ENCODE measurements around the gene GPSM1. TPM values are rescaled to one million over a fixed set of nuclear protein-coding genes. Genes with fewer than 3 reads are reported as not detected.

GPSM1 gene
- total RNA-seq, 1 experiment from 2014 or later: 14.2 TPM

GRCh38 chr9:136395345-136396218 lies 68.2 kb downstream of the GPSM1 start (continued):
- TF ChIP-seq, protein P1, sequence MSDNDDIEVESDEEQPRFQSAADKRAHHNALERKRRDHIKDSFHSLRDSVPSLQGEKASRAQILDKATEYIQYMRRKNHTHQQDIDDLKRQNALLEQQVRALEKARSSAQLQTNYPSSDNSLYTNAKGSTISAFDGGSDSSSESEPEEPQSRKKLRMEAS (CRISPR knock-in tag; IDR thresholded peaks at IDR 0.05): no peak
- TF ChIP-seq ATF3 (CRISPR knock-in tag; conservative IDR thresholded peaks at IDR 0.05) (no peak), OVOL2 (CRISPR knock-in tag; IDR thresholded peaks at IDR 0.05; ENCODE audit: borderline replicate concordance) (no peak), MLX (CRISPR knock-in tag; IDR thresholded peaks at IDR 0.05) (no peak), TCF7 (CRISPR knock-in tag; IDR thresholded peaks at IDR 0.05; ENCODE audit: low read depth) (no peak)

DNA sequence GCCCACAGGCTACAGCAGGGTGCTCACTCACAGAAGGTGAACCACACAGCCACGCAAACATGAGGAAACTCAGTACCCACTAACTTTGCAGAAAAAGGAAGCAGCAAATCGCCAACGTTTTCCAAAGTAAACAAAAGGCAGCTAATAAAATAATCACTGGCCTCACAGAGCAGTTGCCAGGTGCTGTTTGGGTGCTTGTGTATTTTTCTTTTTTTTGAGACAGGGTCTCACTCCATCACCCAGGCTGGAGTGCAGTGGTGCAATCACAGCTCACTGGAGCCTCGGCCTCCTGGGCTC lies 68.8 kb downstream of the GPSM1 start:
- Mint-ChIP-seq H3K4me3 (no peak overlapping the region), H3K4me1 (peaks cover 9% of the 10 kb centered on the region), H3K27me3 (ENCODE audit: low read depth) (no peaks in the 10 kb centered on the region), H3K36me3 (peaks cover 36% of the 10 kb centered on the region), H3K9me3 (no peaks in the 10 kb centered on the region), H3K27ac (no peak overlapping the region)
- CTCF ChIA-PET: interaction anchor here (2.0 kb wide), 1 partner anchor 57 kb away, joined by 5 read pairs; no protein-coding TSS in a partner anchor
- ATAC-seq (no peak), DNase-seq (ENCODE audit: low spot score) (no peak)
- TF ChIP-seq, protein P2, sequence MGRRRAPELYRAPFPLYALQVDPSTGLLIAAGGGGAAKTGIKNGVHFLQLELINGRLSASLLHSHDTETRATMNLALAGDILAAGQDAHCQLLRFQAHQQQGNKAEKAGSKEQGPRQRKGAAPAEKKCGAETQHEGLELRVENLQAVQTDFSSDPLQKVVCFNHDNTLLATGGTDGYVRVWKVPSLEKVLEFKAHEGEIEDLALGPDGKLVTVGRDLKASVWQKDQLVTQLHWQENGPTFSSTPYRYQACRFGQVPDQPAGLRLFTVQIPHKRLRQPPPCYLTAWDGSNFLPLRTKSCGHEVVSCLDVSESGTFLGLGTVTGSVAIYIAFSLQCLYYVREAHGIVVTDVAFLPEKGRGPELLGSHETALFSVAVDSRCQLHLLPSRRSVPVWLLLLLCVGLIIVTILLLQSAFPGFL (CRISPR knock-in tag; IDR thresholded peaks at IDR 0.05; ENCODE audit: borderline replicate concordance): no peak
- no peak for TF ChIP-seq TCF7 (CRISPR knock-in tag; IDR thresholded peaks at IDR 0.05; ENCODE audit: low read depth)
- TF ChIP-seq NR2C2 (CRISPR knock-in tag; IDR thresholded peaks at IDR 0.05): no peak
- TF ChIP-seq, protein P3, sequence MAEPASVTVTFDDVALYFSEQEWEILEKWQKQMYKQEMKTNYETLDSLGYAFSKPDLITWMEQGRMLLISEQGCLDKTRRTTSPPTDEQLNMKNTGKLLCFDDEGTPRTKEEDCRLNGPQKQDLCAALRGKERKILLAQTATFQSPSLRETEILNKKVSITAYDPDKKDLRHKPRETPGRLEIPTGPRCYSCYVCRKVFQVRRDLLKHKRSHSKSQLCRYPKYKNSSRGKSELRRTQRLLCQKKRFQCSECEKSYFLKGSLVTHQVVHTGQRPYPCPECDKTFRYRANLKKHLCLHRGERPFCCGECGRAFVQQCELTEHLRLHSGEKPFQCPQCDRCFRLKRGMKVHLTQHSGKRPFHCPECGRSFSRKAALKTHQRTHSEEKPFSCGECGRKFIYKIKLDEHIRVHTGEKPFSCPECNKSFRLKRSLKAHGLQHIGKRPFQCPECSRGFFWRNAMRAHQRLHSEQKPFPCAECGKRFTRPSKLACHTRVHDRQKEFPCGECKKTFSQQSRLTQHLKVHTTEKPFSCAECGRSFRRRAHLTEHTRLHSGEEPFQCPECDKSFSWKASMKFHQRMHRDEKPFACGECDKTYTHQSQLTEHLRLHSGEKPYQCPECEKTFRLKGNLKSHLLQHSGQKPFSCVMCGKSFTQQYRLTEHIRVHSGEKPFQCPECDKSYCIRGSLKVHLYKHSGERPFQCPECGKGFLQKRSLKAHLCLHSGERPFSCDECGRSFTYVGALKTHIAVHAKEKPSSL (CRISPR knock-in tag; conservative IDR thresholded peaks at IDR 0.05): no peak
- TF ChIP-seq, protein P4, sequence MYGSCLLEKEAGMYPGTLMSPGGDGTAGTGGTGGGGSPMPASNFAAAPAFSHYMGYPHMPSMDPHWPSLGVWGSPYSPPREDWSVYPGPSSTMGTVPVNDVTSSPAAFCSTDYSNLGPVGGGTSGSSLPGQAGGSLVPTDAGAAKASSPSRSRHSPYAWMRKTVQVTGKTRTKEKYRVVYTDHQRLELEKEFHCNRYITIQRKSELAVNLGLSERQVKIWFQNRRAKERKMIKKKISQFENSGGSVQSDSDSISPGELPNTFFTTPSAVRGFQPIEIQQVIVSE (CRISPR knock-in tag; IDR thresholded peaks at IDR 0.05; ENCODE audit: borderline replicate concordance): no peak
- POLR2A ChIA-PET: no interaction called here

DNA sequence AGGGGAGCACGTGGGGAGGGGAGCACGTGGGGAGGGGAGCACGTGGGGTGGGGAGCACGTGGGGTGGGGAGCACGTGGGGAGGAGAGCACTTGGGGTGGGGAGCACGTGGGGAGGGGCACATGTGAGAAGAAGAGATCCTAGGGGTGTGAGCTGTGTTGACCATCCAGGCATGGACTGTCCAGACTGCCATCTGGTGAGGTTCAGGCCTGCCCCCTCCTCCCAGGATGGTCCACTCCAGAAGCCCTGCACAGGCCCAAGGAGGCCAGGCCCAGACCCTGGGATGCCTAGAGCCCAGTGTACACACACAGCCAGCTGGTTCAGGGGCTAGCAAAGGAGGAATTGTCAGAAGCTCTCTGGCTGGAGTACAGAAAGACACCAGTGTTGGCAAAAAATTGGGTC lies 70.3 kb downstream of the GPSM1 start:
- ATAC-seq: no peak
- peaks cover 35% of the 10 kb centered on the region for H3K36me3 Mint-ChIP-seq
- TF ChIP-seq RORB (CRISPR knock-in tag; IDR thresholded peaks at IDR 0.05): no peak
- no peak for TF ChIP-seq NFATC4 (CRISPR knock-in tag; IDR thresholded peaks at IDR 0.05)
- no peak for TF ChIP-seq ZBTB43 (CRISPR knock-in tag; IDR thresholded peaks at IDR 0.05)
- no peak for TF ChIP-seq PRRX2 (CRISPR knock-in tag; IDR thresholded peaks at IDR 0.05)
- TF ChIP-seq GRHL2 (CRISPR knock-in tag; IDR thresholded peaks at IDR 0.05; ENCODE audit: insufficient replicate concordance, severe bottlenecking): no peak
- no peak for TF ChIP-seq ZBTB21 (CRISPR knock-in tag; IDR thresholded peaks at IDR 0.05; ENCODE audit: borderline replicate concordance)
- no peak for TF ChIP-seq NFYB (CRISPR knock-in tag; conservative IDR thresholded peaks at IDR 0.05; ENCODE audit: low read depth)
- TF ChIP-seq GABPB1 (CRISPR knock-in tag; IDR thresholded peaks at IDR 0.05): no peak
- TF ChIP-seq NR2C2 (CRISPR knock-in tag; IDR thresholded peaks at IDR 0.05): no peak
- TF ChIP-seq, protein P1 (CRISPR knock-in tag; IDR thresholded peaks at IDR 0.05): no peak
- no peak for TF ChIP-seq JAZF1 (CRISPR knock-in tag; IDR thresholded peaks at IDR 0.05)
- TF ChIP-seq ATF3 (CRISPR knock-in tag; conservative IDR thresholded peaks at IDR 0.05): no peak
- no peak overlapping the region for H3K4me3 Mint-ChIP-seq
- no peak overlapping the region for H3K27ac Mint-ChIP-seq
- no peaks in the 10 kb centered on the region for H3K9me3 Mint-ChIP-seq
- DNase-seq (ENCODE audit: low spot score): no peak
- POLR2A ChIA-PET: no interaction called here
- CTCF ChIA-PET: interaction anchor here (2.0 kb wide), 1 partner anchor 58 kb away, joined by 5 read pairs; no protein-coding TSS in a partner anchor
- no peaks in the 10 kb centered on the region for H3K27me3 Mint-ChIP-seq (ENCODE audit: low read depth)
- H3K4me1 Mint-ChIP-seq: peaks cover 9% of the 10 kb centered on the region

Measured in WTC11 (cell line).